Activated T-helper 17 cell treated with anti-CD3 and anti-CD28 coated beads, Interleukin-2, amount 50 U/mL, for 72 hours (primary cell): ENCODE data around the gene PARD3. TPM values are rescaled to one million over a fixed set of nuclear protein-coding genes. Genes with fewer than 3 reads are reported as not detected.

Source experiments
- ATAC-seq: fragments of 150-1000 bp; cut with Tn5 transposase; replicated peaks from 2 replicates; pipeline ENCODE4 v1.10.0; 2021; ENCODE audit warnings: mild to moderate bottlenecking, moderate library complexity
- H3K27ac Mint-ChIP-seq: one replicate; pipeline ENCODE4 v1.8.0; 2022; ENCODE audit warnings: mixed read lengths
- H3K27me3 Mint-ChIP-seq: one replicate; pipeline ENCODE4 v1.8.0; 2022; ENCODE audit warnings: mixed read lengths
- H3K36me3 Mint-ChIP-seq: one replicate; pipeline ENCODE4 v1.8.0; 2022; ENCODE audit warnings: low read depth, mild to moderate bottlenecking, mixed read lengths
- H3K4me1 Mint-ChIP-seq: one replicate; pipeline ENCODE4 v1.8.0; 2022; ENCODE audit warnings: mixed read lengths
- H3K4me3 Mint-ChIP-seq: one replicate; pipeline ENCODE4 v1.8.0; 2022; ENCODE audit warnings: mild to moderate bottlenecking, mixed read lengths
- H3K9me3 Mint-ChIP-seq: one replicate; pipeline ENCODE4 v1.8.0; 2022; ENCODE audit warnings: mixed read lengths
- total RNA-seq, 2 donors: library from RNA; stranded (reverse); gene quantifications; one replicate each; pipeline ENCODE4 v1.2.3, GENCODE V29; 2022

PARD3 gene
- total RNA-seq, 2 donors from 2014 or later, result 0.13 to 0.24 TPM

DNA sequence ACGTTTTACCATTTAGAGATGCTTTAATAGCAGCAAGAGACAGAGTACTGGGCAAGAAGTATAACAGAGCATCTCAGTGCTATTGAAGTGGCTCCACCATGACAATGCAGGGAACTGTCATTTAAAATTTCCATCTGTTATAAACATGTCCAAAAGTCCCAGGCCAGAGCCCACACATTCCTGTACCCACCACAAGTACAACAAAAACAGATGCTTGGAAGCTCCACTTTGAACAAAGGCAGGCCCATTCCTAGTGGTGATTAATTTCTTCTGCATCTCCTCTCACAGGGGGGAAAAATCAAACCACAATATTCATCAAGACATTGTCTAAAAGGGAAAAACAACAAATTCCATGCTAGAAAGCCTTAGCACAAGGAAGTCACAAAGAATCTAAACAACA, 627.9 kb downstream of the PARD3 start:
- Mint-ChIP-seq H3K4me3 (no peak overlapping the region), H3K9me3 (no peaks in the 10 kb centered on the region), H3K27ac (no peak overlapping the region), H3K4me1 (no peaks in the 10 kb centered on the region), H3K27me3 (peaks cover 8% of the 10 kb centered on the region), H3K36me3 (no peaks in the 10 kb centered on the region)
- ATAC-seq, result no peak

DNA sequence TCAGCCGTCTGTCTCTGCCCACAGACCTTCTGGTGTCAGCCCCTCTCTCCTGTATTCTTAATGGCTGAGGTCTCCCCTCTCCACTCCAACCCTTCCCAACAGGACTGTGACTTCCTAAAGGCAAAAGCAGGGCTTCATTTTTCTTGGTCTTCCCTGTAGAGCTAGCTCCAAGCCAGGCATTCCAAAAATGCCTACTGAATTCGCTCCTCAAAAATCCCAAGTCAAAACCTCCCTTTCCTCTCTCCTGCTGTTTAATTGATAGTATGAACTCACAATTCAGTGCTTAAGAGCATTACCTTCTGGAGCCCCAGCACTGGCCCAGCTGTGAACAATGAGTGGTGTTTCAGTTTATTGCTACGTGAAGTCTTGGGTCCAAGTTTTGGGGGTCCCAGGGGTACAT, 628.4 kb downstream of the PARD3 start:
- Mint-ChIP-seq H3K36me3 (no peaks in the 10 kb centered on the region), H3K27ac (no peak overlapping the region), H3K4me3 (no peak overlapping the region), H3K4me1 (no peaks in the 10 kb centered on the region), H3K9me3 (no peaks in the 10 kb centered on the region), H3K27me3 (peaks cover 8% of the 10 kb centered on the region)
- no peak for ATAC-seq

DNA sequence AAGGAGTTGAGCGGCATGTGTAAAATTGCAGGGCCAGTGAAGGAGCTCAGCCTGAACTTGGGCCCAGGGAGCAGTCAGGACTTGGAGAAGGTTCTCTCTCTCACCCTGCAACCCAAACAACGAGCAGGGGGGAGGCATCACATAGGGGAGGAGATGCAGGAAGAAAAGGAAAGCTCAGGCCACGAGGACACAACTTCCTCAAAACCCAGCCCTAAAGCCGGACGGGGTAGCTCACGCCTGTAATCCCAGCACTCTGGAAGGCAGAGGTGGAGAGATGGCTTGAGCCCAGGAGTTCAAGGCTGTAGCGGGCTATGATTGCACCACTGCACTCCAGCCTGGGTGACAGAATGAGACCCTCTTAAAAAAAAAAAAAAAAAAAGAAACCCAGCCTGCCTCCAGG, 629.1 kb downstream of the PARD3 start:
- Mint-ChIP-seq H3K36me3 (no peaks in the 10 kb centered on the region), H3K9me3 (no peaks in the 10 kb centered on the region), H3K4me3 (no peak overlapping the region), H3K27ac (no peak overlapping the region), H3K27me3 (peaks cover 6% of the 10 kb centered on the region), H3K4me1 (no peaks in the 10 kb centered on the region)
- ATAC-seq, result no peak

DNA sequence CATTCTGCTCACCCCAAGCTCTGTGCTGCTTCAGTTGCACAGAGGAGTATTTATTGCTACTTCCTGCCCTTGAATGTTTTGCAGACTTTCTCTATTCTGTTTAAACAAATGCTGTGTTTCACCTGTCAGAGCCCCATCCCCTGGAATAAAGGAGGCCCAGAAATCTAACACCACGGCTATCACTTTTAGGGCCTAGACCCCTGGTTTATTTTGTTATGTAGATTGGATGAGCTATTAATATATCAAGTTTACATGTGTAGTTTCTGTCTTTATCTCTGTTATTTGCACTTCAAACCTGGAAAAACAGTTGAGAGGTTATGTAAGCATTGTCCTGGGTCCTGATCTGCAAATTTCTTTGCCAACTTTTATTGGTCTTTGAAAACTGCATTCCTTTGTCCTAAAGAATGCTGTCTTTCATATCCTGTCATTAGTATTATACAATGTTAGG, 630.1 kb downstream of the PARD3 start:
- Mint-ChIP-seq H3K27me3 (no peaks in the 10 kb centered on the region), H3K4me3 (no peak overlapping the region), H3K4me1 (no peaks in the 10 kb centered on the region), H3K36me3 (no peaks in the 10 kb centered on the region), H3K27ac (no peak overlapping the region), H3K9me3 (no peaks in the 10 kb centered on the region)
- no peak for ATAC-seq

DNA sequence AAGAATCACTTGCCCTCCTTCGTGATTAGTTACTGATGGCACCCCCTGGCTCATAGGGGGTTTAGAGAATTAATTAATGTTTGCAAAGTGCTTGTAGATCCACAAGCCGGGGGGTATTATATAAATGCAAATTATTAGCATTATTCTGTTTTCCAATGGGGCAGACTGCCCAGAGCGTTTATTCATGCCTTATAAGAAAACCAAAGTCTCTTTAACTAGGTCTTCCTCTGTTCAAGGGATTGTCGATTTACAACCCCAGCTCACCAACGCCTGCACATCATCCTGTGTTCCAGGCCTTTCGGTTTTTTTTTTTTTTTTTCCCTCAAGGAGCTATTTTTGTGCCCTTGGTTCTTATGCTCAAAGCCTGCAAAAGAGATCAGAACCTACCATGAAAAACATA, 630.7 kb downstream of the PARD3 start:
- Mint-ChIP-seq H3K27me3 (no peaks in the 10 kb centered on the region), H3K4me3 (no peak overlapping the region), H3K27ac (no peak overlapping the region), H3K9me3 (no peaks in the 10 kb centered on the region), H3K4me1 (no peaks in the 10 kb centered on the region), H3K36me3 (no peaks in the 10 kb centered on the region)
- ATAC-seq, result no peak

DNA sequence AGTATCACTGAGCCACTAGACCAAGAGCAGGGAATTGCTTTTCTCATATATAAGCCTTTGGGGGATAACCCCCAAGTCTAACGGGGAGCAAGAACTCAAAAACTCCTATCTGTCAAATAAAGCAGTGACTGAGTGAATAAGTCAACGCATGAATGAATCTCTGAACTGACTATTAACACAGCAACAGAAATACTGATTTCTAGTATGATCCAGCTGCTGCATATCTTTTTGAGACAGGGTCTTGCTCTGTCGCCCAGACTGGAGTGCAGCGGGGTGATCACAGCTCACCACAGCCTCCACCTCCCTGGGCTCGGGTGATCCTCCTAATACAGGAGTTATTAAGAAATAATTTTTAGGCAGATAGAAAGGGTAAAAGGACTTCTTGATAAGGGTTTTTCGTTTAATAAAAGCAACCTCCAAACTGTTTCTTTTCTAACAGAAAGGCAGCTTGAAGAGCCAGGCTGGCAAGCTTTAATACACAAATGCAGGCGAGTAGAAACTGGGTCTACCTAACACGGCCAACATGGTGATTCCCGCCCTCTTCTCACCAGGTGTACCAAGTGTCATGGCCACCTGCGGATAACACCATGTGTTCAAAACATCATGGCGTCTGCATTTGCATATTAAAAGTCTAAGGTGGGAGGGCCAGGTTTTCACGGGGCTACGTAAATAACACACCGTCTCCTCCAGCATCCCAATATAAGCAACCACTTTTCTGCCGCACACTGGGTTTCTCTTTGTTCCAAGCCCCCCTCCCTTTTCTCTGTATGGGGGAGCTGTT, 631.9 kb downstream of the PARD3 start:
- no peak for ATAC-seq
- Mint-ChIP-seq H3K4me3 (no peak overlapping the region), H3K27me3 (peaks cover 6% of the 10 kb centered on the region), H3K27ac (no peak overlapping the region), H3K9me3 (no peaks in the 10 kb centered on the region), H3K36me3 (no peaks in the 10 kb centered on the region), H3K4me1 (no peaks in the 10 kb centered on the region)

DNA sequence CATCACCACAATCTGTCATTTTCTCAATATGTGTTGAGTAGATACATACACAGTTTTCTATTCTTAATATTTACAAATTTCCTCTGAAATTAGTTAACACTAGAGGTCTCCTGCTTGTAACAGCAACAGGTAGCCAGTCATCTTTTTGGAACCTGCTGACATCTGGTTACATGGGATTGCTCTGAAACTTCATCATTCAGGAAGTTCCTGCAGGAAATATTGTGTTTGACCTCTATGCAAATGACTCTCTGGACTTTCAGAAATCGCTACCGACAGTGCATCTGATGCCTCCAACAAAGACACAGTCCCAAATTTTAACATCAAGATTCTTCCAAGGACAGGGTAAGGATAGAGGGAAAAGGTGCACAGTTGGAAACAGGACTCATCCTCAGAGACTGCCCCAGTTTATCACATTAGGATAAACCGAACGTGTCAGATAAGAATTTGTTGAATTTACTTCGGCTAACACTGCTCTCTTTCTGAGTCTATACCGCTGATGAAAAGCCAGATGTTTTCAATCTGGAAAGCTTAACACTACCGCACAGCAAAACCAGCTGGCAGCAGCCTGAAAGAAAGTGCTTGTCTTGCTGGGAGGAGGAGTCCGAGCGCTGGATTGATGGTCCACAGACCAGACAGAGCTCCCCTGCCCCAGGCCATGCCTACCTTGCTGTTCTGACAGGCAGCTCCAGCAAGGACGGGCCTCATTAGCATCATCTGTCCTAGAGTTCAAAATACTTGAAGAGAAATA, 633.4 kb downstream of the PARD3 start:
- H3K4me3 Mint-ChIP-seq, result no peak overlapping the region
- H3K27me3 Mint-ChIP-seq, result peaks cover 11% of the 10 kb centered on the region
- H3K27ac Mint-ChIP-seq, result no peak overlapping the region
- H3K9me3 Mint-ChIP-seq, result no peaks in the 10 kb centered on the region
- no peaks in the 10 kb centered on the region for H3K4me1 Mint-ChIP-seq
- no peaks in the 10 kb centered on the region for H3K36me3 Mint-ChIP-seq
- no peak for ATAC-seq

DNA sequence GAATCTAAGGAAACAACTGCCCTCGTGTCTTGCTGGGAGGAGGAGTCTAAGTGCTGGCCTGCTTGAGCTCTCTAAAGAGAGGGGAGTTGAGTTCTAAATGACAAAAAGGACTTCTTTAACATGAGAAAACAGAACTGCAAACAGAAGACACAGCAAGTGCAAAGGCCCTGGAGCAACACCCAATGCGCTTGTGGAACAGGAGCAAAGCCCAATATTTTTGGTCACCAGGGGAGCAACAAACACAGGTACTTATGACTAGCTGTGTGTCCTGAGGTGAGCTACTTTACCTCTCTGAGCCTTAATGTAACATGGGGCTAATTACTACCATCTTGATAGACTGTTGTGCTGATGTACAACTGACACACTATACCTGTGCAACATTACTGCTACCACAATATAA, 634.3 kb downstream of the PARD3 start:
- no peaks in the 10 kb centered on the region for H3K9me3 Mint-ChIP-seq
- H3K27ac Mint-ChIP-seq, result no peak overlapping the region
- no peak overlapping the region for H3K4me3 Mint-ChIP-seq
- H3K27me3 Mint-ChIP-seq, result peaks cover 14% of the 10 kb centered on the region
- H3K4me1 Mint-ChIP-seq, result no peaks in the 10 kb centered on the region
- H3K36me3 Mint-ChIP-seq, result no peaks in the 10 kb centered on the region
- no peak for ATAC-seq

DNA sequence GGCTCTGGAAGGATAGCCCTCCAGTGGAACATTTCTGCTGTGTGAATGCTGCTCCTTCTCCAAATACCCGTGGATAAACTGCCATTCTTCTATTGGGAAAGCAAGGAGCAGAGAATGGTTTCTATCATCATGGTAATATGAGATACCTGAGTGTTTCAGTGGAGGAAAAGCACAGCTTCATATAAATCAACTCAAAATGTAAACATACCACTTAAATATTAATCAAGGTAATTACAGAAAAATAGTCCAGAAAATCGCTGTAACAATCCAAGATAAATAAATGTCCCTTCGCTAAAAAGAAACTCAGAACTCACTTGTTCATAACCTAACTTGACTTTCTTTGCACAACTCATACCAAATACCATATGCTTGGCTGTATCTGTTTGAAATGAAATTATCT, 635.8 kb downstream of the PARD3 start:
- Mint-ChIP-seq H3K4me1 (no peaks in the 10 kb centered on the region), H3K36me3 (no peaks in the 10 kb centered on the region), H3K27me3 (peaks cover 15% of the 10 kb centered on the region), H3K27ac (no peak overlapping the region), H3K9me3 (no peaks in the 10 kb centered on the region), H3K4me3 (no peak overlapping the region)
- ATAC-seq, result no peak

DNA sequence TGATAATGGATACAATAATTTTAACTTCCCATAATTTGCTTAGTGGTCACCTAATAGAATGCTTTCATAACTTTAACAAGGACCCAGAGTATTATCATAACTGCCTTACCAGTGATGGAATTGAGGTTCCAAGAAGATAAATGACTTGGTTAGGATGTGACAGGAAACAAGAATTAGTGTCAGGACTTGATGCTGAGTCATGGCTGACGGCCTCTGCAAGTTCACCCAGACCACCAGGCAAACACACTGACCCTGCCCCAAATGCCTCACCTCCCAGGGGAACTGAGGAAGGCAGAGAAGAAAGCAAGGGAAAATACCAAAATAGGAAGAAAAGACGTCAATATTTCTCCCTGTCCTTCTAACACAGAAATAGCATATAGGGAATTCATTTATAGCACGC, 636.3 kb downstream of the PARD3 start:
- ATAC-seq, result no peak
- H3K4me1 Mint-ChIP-seq, result no peaks in the 10 kb centered on the region
- H3K36me3 Mint-ChIP-seq, result no peaks in the 10 kb centered on the region
- no peak overlapping the region for H3K4me3 Mint-ChIP-seq
- no peak overlapping the region for H3K27ac Mint-ChIP-seq
- H3K9me3 Mint-ChIP-seq, result no peaks in the 10 kb centered on the region
- peaks cover 20% of the 10 kb centered on the region for H3K27me3 Mint-ChIP-seq

DNA sequence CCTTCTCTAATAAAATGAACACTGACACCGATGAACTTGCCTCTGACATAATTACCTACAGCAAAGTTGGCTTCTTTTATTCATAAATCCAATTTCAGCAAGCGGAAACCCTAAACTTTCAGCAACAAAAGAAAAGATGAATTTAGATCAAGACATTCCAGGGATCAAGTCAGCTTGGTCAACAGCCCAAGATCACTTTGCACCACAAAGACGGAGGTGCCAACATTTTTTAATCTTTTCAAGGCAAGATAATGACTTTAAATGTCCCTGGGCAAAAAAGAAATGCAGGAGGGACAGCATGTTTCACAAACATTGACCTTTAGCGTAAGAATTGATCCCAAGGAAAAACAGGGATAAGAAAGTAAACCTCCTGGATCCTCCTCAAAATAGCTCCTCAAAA, 636.9 kb downstream of the PARD3 start:
- Mint-ChIP-seq H3K27ac (no peak overlapping the region), H3K27me3 (peaks cover 20% of the 10 kb centered on the region), H3K9me3 (no peaks in the 10 kb centered on the region), H3K4me3 (no peak overlapping the region), H3K36me3 (no peaks in the 10 kb centered on the region), H3K4me1 (no peaks in the 10 kb centered on the region)
- ATAC-seq, result no peak

DNA sequence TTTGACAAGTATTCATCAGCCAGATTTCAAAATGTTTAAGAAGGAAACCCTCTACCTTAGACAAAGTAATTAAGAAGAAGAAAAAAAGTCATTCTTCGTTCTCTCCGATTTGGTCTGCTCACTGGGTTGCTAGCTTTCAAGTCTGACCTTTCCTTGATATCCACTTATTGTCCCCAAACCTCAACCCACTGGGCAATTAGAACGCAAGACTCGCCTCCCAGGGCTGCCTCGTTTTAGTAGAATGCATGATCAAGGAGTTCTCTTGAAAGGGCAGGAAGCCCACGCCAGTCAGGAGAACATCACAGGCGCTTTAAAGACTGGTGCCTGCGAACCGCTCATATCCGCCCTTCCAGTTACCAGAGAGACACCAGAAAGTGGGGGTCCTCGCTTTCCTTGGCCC, 637.7 kb downstream of the PARD3 start:
- Mint-ChIP-seq H3K36me3 (no peaks in the 10 kb centered on the region), H3K27me3 (peaks cover 20% of the 10 kb centered on the region), H3K4me1 (no peaks in the 10 kb centered on the region), H3K4me3 (no peak overlapping the region), H3K9me3 (no peaks in the 10 kb centered on the region), H3K27ac (no peak overlapping the region)
- ATAC-seq, result no peak

DNA sequence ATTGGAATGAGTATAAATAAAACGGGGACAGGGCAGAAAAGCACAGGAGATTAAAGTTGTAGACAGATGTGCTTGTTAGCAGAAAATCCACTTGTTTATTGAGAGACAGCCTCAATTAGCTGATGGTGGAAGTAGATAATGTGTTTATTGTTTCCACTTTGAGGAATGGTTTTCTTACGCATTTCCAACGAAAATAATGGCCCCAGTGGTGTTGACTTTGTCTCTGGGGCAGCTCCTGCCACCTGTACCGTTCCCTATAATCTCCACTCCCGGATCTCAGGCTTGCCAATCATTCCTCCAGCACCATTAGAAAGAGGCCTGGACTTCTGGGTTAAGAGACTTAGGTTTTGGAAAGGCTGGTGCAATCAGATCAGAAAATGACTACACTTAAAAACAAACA, 638.7 kb downstream of the PARD3 start:
- no peak for ATAC-seq
- H3K4me1 Mint-ChIP-seq, result no peaks in the 10 kb centered on the region
- H3K4me3 Mint-ChIP-seq, result no peak overlapping the region
- H3K9me3 Mint-ChIP-seq, result no peaks in the 10 kb centered on the region
- no peak overlapping the region for H3K27ac Mint-ChIP-seq
- H3K27me3 Mint-ChIP-seq, result peaks cover 20% of the 10 kb centered on the region
- H3K36me3 Mint-ChIP-seq, result no peaks in the 10 kb centered on the region

DNA sequence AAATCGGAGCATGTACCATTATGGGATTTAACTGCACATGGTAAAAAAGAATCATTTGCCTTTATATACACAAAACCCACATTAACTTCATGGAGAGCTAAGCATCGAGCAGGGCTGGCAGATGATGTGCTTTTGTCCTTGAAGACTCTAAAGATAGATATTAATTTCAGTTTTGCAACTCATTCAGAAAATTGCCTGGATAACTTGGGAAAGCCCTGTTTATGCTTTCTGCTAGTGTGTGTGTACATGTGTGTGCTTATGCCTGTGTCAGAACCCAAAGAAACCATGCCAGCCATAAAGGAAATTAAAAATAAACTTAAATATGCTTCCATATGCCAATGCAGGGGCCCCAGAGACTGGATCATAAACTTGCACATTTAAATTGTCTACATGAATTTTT, 640.0 kb downstream of the PARD3 start:
- no peak for ATAC-seq
- no peak overlapping the region for H3K4me3 Mint-ChIP-seq
- no peak overlapping the region for H3K27ac Mint-ChIP-seq
- peaks cover 4% of the 10 kb centered on the region for H3K9me3 Mint-ChIP-seq
- no peaks in the 10 kb centered on the region for H3K36me3 Mint-ChIP-seq
- no peaks in the 10 kb centered on the region for H3K4me1 Mint-ChIP-seq
- peaks cover 27% of the 10 kb centered on the region for H3K27me3 Mint-ChIP-seq

DNA sequence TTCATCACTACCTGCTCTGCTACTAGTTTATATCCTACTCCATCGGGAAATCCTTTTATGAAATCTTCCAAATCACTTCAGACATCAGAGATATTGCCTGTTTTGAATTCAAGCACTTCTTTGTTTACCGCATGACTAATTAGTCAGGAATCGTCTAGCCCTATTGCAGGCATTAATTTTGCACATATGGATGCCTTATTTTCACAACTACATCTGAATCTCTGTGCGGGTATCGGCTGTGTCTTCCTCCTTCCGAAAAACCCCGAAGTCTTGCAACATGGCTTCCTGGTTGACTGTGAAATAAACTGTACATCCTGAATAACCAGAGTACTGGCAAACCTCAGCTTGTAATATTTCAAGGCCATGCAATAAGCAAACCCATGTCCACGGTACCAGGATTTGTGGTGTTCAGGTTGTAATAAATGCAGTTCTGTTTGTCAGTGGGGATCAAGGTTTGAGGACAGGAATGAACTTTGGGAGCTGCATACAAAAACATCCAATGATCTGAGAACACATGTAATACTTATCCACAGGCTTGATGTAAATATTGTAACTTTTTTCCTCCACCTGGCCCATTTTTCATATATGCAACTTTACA, 642.1 kb downstream of the PARD3 start:
- no peak for ATAC-seq
- H3K36me3 Mint-ChIP-seq, result no peaks in the 10 kb centered on the region
- peaks cover 28% of the 10 kb centered on the region for H3K27me3 Mint-ChIP-seq
- peaks cover 4% of the 10 kb centered on the region for H3K9me3 Mint-ChIP-seq
- no peaks in the 10 kb centered on the region for H3K4me1 Mint-ChIP-seq
- H3K4me3 Mint-ChIP-seq, result no peak overlapping the region
- no peak overlapping the region for H3K27ac Mint-ChIP-seq
